ENCODE data around the gene GINS3.

GINS3 gene

GRCh38 chr16:58392215-58393137 is at the start of gene GINS3:
TSS of gene GINS3 (plus strand) at chr16:58392471. CDS start at chr16:58392602, 131 bp downstream.
- DNase-seq: peak; percentile 91

DNA sequence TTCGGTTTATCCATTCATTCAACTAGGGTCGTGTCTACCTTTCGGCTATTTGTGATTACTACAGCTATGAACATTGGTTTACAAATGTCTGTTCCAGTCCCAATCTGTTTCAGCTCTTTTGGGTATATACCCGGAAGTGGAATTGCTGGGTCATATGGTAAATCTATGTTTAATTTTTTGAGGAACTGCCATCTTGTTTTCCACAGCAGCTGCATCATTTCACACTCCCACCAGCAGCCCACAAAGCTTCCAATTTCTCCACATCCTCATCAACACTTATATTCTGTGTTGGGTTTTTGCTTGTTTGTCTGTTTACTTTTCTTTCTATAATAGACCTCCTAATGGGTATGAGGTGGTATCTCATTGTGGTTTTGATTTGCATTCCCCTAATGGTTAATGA is 48.7 kb upstream of the GINS3 start:
- no peak for DNase-seq

GRCh38 chr16:58345574-58346354 is 46.5 kb upstream of the GINS3 start:
- DNase-seq: peak; percentile 18

GRCh38 chr16:58346831-58347371 is 45.4 kb upstream of the GINS3 start:
- DNase-seq: peak; percentile 48

GRCh38 chr16:58348986-58349385 is 43.3 kb upstream of the GINS3 start:
- peak; percentile 75 for DNase-seq

- no peak for DNase-seq
These were observed 39.6 kb upstream of the GINS3 start for GRCh38 chr16:58352690-58353089.

DNA sequence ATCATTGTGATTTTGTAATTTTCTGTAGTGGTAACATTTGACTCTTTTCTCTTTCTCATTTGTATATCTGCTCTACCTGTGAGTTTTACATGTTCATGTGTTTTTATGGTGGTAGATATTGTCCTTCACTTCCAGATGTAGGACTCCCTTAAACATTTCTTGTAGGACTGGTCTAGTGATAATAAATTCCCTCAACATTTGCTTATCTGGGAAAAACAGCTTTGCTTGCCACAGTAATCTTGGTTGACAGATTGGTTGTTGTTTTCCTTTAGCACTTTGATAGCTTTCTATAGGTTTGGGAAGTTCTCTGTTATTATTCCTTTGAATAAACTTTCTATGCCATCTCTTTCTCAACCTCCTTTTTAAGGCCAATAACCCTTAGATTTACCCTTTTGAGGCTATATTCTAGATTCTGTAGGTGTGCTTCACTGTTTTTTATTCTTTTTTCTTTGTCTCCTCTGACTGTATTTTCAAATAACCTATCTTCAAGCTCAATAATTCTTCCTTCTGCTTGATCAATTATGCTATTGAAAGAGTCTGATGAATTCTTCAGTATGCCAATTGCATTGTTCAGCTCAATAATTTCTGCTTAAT is 32.1 kb upstream of the GINS3 start:
- no peak for DNase-seq

DNA sequence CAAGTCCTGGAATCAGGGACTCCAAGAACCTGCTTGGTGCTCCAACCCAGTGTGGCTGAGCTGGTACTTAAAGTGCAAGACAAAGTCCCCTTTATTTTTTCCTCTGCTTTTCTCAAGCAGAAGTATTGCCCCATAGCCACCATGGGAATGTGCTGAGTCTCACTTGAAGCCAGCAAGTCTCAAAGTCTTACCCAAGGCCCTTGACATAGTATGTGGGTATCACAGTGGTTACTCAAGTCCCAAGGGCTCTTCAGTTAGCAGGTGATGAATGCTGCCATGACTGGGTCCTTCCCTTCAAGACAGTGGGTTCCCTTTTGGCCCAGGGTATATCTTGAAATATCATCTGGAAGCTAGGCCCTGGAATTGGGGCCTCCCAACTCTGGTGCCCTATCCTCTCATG is 30.5 kb upstream of the GINS3 start:
- no peak for DNase-seq

GRCh38 chr16:58363746-58364393 is 28.4 kb upstream of the GINS3 start:
- no peak for DNase-seq

- DNase-seq: no peak
These were observed 26.6 kb upstream of the GINS3 start for GRCh38 chr16:58365623-58366022.

GRCh38 chr16:58366247-58367031 is 25.8 kb upstream of the GINS3 start:
- DNase-seq: no peak

DNA sequence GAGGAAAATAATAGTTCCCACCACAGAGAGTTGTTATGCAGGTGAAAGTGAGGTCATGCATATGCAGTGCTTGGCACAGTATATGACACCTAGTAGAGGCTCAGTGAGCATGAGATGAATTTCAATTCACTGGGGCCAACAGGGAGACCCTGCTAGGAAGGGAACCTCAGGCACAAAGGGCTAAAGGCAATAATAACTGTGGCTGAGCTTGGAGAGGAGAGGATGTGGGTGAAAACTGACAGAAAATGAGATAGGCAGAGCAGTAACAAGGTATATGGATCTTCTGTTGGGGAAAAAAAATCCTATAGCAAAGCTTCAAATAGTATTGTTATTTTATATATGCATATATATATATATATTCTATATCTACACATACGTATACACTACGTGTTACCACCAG is 25.0 kb upstream of the GINS3 start:
- DNase-seq: no peak

- DNase-seq: no peak
These were observed 20.4 kb upstream of the GINS3 start for GRCh38 chr16:58371841-58372240.

DNA sequence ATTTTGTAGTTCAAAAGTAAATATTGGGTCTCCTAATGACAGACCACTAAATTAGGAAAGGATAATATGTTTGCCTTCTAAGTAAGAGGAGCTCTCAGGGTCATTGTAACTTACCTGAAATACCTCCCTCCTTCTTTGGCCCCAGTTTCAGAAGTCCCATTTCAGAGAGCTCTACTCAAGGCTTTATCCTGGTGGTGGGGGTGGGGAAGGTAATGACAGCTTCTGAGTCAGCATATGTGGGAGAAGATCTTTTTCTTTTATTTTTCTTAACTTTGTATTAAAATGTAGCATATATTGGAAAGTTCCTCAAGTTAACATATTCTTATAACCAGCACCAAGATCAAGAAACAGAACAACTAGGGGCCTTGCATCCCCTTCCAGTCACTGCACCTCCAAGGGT is 16.9 kb upstream of the GINS3 start:
- no peak for DNase-seq

DNA sequence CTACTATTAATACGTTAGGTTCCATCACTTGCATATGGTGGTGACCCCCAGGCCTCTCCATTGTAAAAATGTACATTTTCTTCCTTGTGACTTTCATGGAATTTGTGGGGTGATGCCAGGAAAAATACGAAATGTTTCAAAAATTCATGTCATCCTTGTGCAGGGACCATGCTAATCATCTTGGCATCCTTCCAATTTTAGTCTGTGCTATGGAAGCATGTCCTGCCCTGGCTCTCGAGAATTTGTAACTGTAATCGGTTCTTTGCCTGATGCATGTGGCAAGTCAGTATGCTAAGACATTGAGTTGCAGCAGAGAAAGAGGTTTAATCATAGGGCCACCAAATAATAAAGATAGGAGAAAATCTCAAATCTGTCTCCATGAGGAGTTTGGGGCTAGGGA is 14.3 kb upstream of the GINS3 start:
- DNase-seq: peak; percentile 9

GRCh38 chr16:58378401-58378800 is 13.9 kb upstream of the GINS3 start:
- no peak for DNase-seq

GRCh38 chr16:58379736-58380135 is 12.5 kb upstream of the GINS3 start:
- DNase-seq: no peak

- no peak for DNase-seq
These were observed 10.6 kb upstream of the GINS3 start for GRCh38 chr16:58381661-58382060.

GRCh38 chr16:58384437-58385055 is 7.7 kb upstream of the GINS3 start:
- DNase-seq: no peak

GRCh38 chr16:58385218-58385773 is 7.0 kb upstream of the GINS3 start:
- DNase-seq: no peak

GRCh38 chr16:58389724-58390123 is 2.5 kb upstream of the GINS3 start:
- no peak for DNase-seq

All from NCI-H2171 (cell line).